Endothelial cell of umbilical vein (primary cell): ENCODE measurements around the gene KLK14. TPM values are rescaled to one million over a fixed set of nuclear protein-coding genes. Genes with fewer than 3 reads are reported as not detected.

Experiments used
- BruUV-seq: library from RNA; stranded (reverse); fragments of 400-500 nt; replicated peaks from 2 replicates; lab custom pipeline; 2021; lab: Mats Ljungman, UMichigan
- CTCF ChIA-PET: fragments of 300-600, 350-600 bp; sonication (Branson Sonifier 250); formaldehyde crosslinking; loops from one replicate; lab custom pipeline; 2021; ENCODE audit warnings: antibody characterized with exemption, inconsistent platforms; lab: Charles Lee
- POLR2A ChIA-PET: fragments of 300-600, 350-600 bp; sonication (Branson Sonifier 250); formaldehyde crosslinking; loops from one replicate; lab custom pipeline; 2021; ENCODE audit warnings: antibody characterized with exemption, inconsistent platforms; lab: Charles Lee
- DNase-seq: peaks from one replicate; pipeline ENCODE4 v3.0.0-alpha.2; 2011; ENCODE audit warnings: low read depth, low spot score
- FAIRE-seq: peaks from 2 replicates; lab custom pipeline; 2011; peaks lifted over from hg19 to GRCh38; lab: Jason Lieb, UNC
- H2AFZ ChIP-seq: 2 replicates; pipeline ENCODE4 v1.6.0; 2012; ENCODE audit warnings: low read depth, low read length, control low read depth, inconsistent platforms
- H3K27ac ChIP-seq: 2 replicates; pipeline ENCODE4 v1.5.1; 2011; ENCODE audit warnings: low read depth, mild to moderate bottlenecking, control low read depth, low read length, moderate library complexity; ENCODE audit not compliant: insufficient read depth
- H3K27me3 ChIP-seq, 2 experiments: 2 replicates each; pipeline versions ENCODE4 v1.6.0 to v1.6.1; 2011; ENCODE audit warnings: low read length in 2 of 2, mixed read lengths in 1 of 2; ENCODE audit not compliant: control insufficient read depth in 2 of 2, insufficient read depth in 2 of 2
- H3K36me3 ChIP-seq, 2 experiments: 2 replicates in 1 of 2; 3 replicates in 1 of 2; pipeline ENCODE4 v1.5.1; 2011; ENCODE audit warnings: low read length in 2 of 2, mild to moderate bottlenecking in 1 of 2, moderate library complexity in 1 of 2; ENCODE audit not compliant: control insufficient read depth in 2 of 2, insufficient read depth in 2 of 2; ENCODE audit errors: extremely low read depth in 1 of 2
- H3K4me1 ChIP-seq: 3 replicates; pipeline ENCODE4 v1.5.1; 2011; ENCODE audit warnings: mild to moderate bottlenecking, low read length; ENCODE audit not compliant: control insufficient read depth, insufficient read depth; ENCODE audit errors: extremely low read depth
- H3K4me2 ChIP-seq: 2 replicates; pipeline ENCODE4 v1.6.1; 2011; ENCODE audit warnings: low read length, control low read depth, mixed read lengths; ENCODE audit not compliant: insufficient read depth
- H3K4me3 ChIP-seq, 3 experiments: fragments of 200-600 bp in 1 of 3; sonication (generic), shearing (Covaris generic) in 1 of 3; replicated peaks in 1 of 3; 2 replicates each; pipeline ENCODE4 v1.5.1; 2011 to 2016; ENCODE audit warnings: control low read depth in 3 of 3, low read length in 3 of 3, mild to moderate bottlenecking in 2 of 3, inconsistent platforms in 1 of 3, low read depth in 1 of 3, moderate library complexity in 1 of 3; ENCODE audit not compliant: insufficient read depth in 1 of 3
- H3K79me2 ChIP-seq: 2 replicates; pipeline ENCODE4 v1.6.0; 2012; ENCODE audit warnings: low read length, inconsistent platforms; ENCODE audit not compliant: control insufficient read depth, insufficient read depth
- H3K9ac ChIP-seq: replicated peaks from 2 replicates; pipeline ENCODE3; 2011; ENCODE audit warnings: low read length, control low read depth; ENCODE audit not compliant: insufficient read depth; ENCODE audit errors: extremely low read depth
- H3K9me1 ChIP-seq: replicated peaks from 3 replicates; pipeline ENCODE4 v1.6.0; 2011; ENCODE audit warnings: mild to moderate bottlenecking, low read length; ENCODE audit not compliant: control insufficient read depth, insufficient read depth; ENCODE audit errors: extremely low read depth
- H3K9me3 ChIP-seq: replicated peaks from 2 replicates; pipeline ENCODE4 v1.5.1; 2012; ENCODE audit warnings: low read length, inconsistent platforms; ENCODE audit not compliant: control insufficient read depth, insufficient read depth
- H4K20me1 ChIP-seq: replicated peaks from 2 replicates; pipeline ENCODE3; 2011; ENCODE audit warnings: mild to moderate bottlenecking, low read length; ENCODE audit not compliant: control insufficient read depth, insufficient read depth; ENCODE audit errors: extremely low read depth
- CTCF ChIP-seq, 2 donors: IDR thresholded peaks; 1 replicate in 1 of 2; 2 replicates in 1 of 2; pipeline ENCODE4 v1.5.1; 2011; ENCODE audit warnings: low read length in 2 of 2, mild to moderate bottlenecking in 2 of 2, moderate library complexity in 2 of 2, control low read depth in 1 of 2, inconsistent platforms in 1 of 2, low read depth in 1 of 2; ENCODE audit not compliant: insufficient read depth in 1 of 2; ENCODE audit errors: extremely low read depth in 1 of 2
- EZH2 ChIP-seq: IDR thresholded peaks from 2 replicates; pipeline ENCODE4 v1.6.1; 2012; ENCODE audit warnings: borderline replicate concordance, low read depth, mild to moderate bottlenecking, moderate library complexity, low read length, inconsistent platforms; ENCODE audit not compliant: severe bottlenecking
- FOS ChIP-seq: IDR thresholded peaks from 2 replicates; pipeline ENCODE4 v1.6.1; 2011; ENCODE audit warnings: mild to moderate bottlenecking, low read length, moderate library complexity, borderline replicate concordance; ENCODE audit not compliant: insufficient read depth
- GATA2 ChIP-seq: IDR thresholded peaks from 2 replicates; pipeline ENCODE4 v1.7.0; 2011; ENCODE audit warnings: low read depth, mild to moderate bottlenecking, moderate library complexity, mixed read lengths, low read length; ENCODE audit not compliant: insufficient read length, insufficient read depth
- JUN ChIP-seq: IDR thresholded peaks from 2 replicates; pipeline ENCODE4 v1.6.1; 2011; ENCODE audit warnings: borderline replicate concordance, low read depth; ENCODE audit not compliant: insufficient read length, insufficient read depth
- MAX ChIP-seq: IDR thresholded peaks from 2 replicates; pipeline ENCODE4 v1.6.1; 2011; ENCODE audit not compliant: insufficient read depth, insufficient read length
- MYC ChIP-seq: IDR thresholded peaks from one replicate; pipeline ENCODE4 v1.6.1; 2011; ENCODE audit warnings: mild to moderate bottlenecking, low read depth, low read length
- POLR2A ChIP-seq: IDR thresholded peaks from 2 replicates; pipeline ENCODE4 v1.6.1; 2012; ENCODE audit warnings: low read depth, mild to moderate bottlenecking, control low read depth, low read length
- POLR2AphosphoS5 ChIP-seq: IDR thresholded peaks from 2 replicates; pipeline ENCODE4 v1.6.1; 2012; ENCODE audit warnings: low read depth, mild to moderate bottlenecking, control low read depth, low read length, moderate library complexity; ENCODE audit not compliant: insufficient read depth
- dilution Hi-C: fragments of 300-500 bp; cut with MboI; formaldehyde crosslinking; loops from one replicate; pipeline ENCODE4 v1.15.0; 2019; ENCODE audit warnings: low sequenced_read_pairs; ENCODE audit not compliant: extremely low pct_ligation_motif_present
- intact Hi-C: fragments of 100-400 bp; cut with micrococcal nuclease; formaldehyde crosslinking; loops from one replicate; pipeline ENCODE4 v1.10.0; 2022
- polyA plus RNA-seq, 4 experiments: library from polyadenylated mRNA; depleted of rRNA in 3 of 4; stranded (reverse) in 3 of 4; unstranded in 1 of 4; fragments of >200 nt; gene quantifications; 2 replicates each; pipeline versions ENCODE4 v1.2.1 to v1.2.3, GENCODE V29; 2011 to 2012; ENCODE audit warnings: missing spikeins in 1 of 4
- total RNA-seq: library from RNA; stranded (reverse); gene quantifications from 2 replicates; pipeline ENCODE4 v1.2.3, GENCODE V29; 2021

KLK14 gene
- total and polyA plus RNA-seq, 2 donors (not counting 3 experiments of a cell fraction or from before 2014, with no cell fraction given) = 0.12 TPM; not detected in 1

GRCh38 chr19:51063664-51064063, 19.0 kb downstream of the KLK14 start:
- Histone ChIP-seq H3K79me2 (no peaks in the 10 kb centered on the region), H3K4me1 (no peaks in the 10 kb centered on the region), H3K4me2 (no peak overlapping the region), H3K9me1 (no peaks in the 10 kb centered on the region), H3K9ac (no peak overlapping the region), H3K36me3 (no peaks in the 10 kb centered on the region), H3K9me3 (no peaks in the 10 kb centered on the region), H3K27me3 (no peaks in the 10 kb centered on the region), H2AFZ (no peak overlapping the region), H4K20me1 (no peaks in the 10 kb centered on the region), H3K4me3 (no peak overlapping the region), H3K27ac (no peak overlapping the region)
- no peak for FAIRE-seq
- intact Hi-C loops = no loop called here
- CTCF ChIA-PET = no interaction called here
- dilution Hi-C loops = no loop called here
- POLR2A ChIA-PET = no interaction called here
- TF ChIP-seq MYC (no peak), MAX (no peak), EZH2 (no peak), POLR2AphosphoS5 (no peak), GATA2 (no peak), POLR2A (no peak), JUN (no peak), CTCF (IDR thresholded peaks at IDR 0.05; ENCODE audit: extremely low read depth in 1 of 2, insufficient read depth in 1 of 2, low read depth in 1 of 2, low read length in 2 of 2) (no peak), FOS (no peak)
- DNase-seq = no peak
- BruUV-seq = no TSS peak
